ENCODE measurements around the gene ARFRP1. TPM values are rescaled to one million over a fixed set of nuclear protein-coding genes. Genes with fewer than 3 reads are reported as not detected.

The ARFRP1 gene
- total and polyA plus RNA-seq, 2 of the 13 experiments (the other 11 are each of a cell fraction or from before 2014, with no cell fraction given), result 32.0 to 51.1 TPM

DNA sequence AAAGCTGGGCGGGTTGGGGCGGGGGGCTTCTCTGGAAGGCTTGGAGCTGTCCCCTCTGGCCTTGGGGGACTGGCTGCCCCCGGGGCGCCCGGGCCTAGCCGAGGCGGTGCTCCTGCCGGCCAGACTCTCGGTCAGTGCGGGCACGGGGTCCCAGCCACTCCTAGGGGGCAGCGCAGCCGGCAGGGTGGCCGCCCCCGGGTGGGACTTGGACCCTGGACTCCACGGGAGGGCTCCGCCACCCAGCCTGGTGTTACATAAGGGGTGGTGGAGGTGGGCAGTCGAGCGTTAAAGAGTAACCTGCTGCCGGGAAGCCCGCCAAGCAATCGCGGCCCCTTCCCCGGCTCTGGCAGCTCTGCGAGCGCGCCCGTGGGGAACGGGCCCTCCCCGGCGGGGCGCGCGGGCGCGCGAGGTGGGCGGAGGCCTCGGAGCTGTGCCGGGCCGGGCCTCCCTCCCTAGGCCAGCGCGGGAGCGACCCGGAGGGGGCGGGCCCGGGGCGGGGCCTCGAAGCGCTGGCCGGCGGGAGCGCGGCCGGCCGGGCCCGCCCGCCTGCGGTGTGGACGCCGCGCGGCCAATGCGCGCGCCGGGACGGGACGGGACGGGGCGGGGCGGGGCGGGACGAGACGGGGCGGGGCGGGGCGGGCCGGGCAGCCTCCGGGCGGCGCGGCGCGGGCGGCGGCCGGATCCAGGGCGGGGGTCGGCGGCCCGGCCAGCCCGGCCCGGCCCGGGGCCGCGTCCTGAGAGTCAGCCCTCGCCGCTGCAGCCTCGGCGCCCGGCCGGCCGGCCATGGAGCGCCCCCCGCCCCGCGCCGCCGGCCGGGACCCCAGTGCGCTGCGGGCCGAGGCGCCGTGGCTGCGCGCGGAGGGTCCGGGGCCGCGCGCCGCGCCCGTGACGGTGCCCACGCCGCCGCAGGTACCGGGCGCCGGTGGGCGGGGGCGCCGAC lies 31.6 kb upstream of the ARFRP1 start, which contains the start of gene SLC2A4RG (continued):
- TF ChIP-seq, protein P1, sequence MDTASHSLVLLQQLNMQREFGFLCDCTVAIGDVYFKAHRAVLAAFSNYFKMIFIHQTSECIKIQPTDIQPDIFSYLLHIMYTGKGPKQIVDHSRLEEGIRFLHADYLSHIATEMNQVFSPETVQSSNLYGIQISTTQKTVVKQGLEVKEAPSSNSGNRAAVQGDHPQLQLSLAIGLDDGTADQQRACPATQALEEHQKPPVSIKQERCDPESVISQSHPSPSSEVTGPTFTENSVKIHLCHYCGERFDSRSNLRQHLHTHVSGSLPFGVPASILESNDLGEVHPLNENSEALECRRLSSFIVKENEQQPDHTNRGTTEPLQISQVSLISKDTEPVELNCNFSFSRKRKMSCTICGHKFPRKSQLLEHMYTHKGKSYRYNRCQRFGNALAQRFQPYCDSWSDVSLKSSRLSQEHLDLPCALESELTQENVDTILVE (CRISPR knock-in tag; IDR thresholded peaks at IDR 0.05), result peak; percentile 98
- TF ChIP-seq ZBTB39 (CRISPR knock-in tag; IDR thresholded peaks at IDR 0.05) (no peak), ZNF740 (CRISPR knock-in tag; IDR thresholded peaks at IDR 0.05) (peak; percentile 86), ARHGAP35 (CRISPR knock-in tag; IDR thresholded peaks at IDR 0.05; ENCODE audit: borderline replicate concordance) (no peak), CHCHD3 (CRISPR knock-in tag; IDR thresholded peaks at IDR 0.05) (peak; percentile 64; the same call in 1 of the 2 replicates), PCBP1 (IDR thresholded peaks at IDR 0.05; ENCODE audit: borderline replicate concordance, low read depth, low read length) (no peak), SKIL (CRISPR knock-in tag; IDR thresholded peaks at IDR 0.05; ENCODE audit: borderline replicate concordance) (peak; percentile 80; the same call in 1 of the 2 replicates), TOE1 (CRISPR knock-in tag; IDR thresholded peaks at IDR 0.05) (peak; percentile 49; the same call in 1 of the 2 replicates), CBX5 (CRISPR knock-in tag; IDR thresholded peaks at IDR 0.05; ENCODE audit: borderline replicate concordance) (peak; percentile 67; the same call in 1 of the 2 replicates), ZNF337 (CRISPR knock-in tag; IDR thresholded peaks at IDR 0.05; ENCODE audit: borderline replicate concordance, low read depth) (no peak), ARID2 (CRISPR knock-in tag; IDR thresholded peaks at IDR 0.05; ENCODE audit: borderline replicate concordance) (no peak), ZNF782 (CRISPR knock-in tag; IDR thresholded peaks at IDR 0.05; ENCODE audit: borderline replicate concordance) (peak; percentile 92; the same call in 1 of the 2 replicates), U2AF2 (IDR thresholded peaks at IDR 0.05; ENCODE audit: low read depth, low read length) (no peak; the same call in 1 of the 2 replicates), DNMT1 (CRISPR knock-in tag; IDR thresholded peaks at IDR 0.05) (no peak; the same call in 1 of the 2 replicates), GFI1 (CRISPR knock-in tag; IDR thresholded peaks at IDR 0.05; ENCODE audit: borderline replicate concordance) (no peak; the same call in 1 of the 2 replicates), BRCA1 (CRISPR knock-in tag; IDR thresholded peaks at IDR 0.05) (peak; percentile 86; the same call in 1 of the 2 replicates)
- TF ChIP-seq, protein P2, sequence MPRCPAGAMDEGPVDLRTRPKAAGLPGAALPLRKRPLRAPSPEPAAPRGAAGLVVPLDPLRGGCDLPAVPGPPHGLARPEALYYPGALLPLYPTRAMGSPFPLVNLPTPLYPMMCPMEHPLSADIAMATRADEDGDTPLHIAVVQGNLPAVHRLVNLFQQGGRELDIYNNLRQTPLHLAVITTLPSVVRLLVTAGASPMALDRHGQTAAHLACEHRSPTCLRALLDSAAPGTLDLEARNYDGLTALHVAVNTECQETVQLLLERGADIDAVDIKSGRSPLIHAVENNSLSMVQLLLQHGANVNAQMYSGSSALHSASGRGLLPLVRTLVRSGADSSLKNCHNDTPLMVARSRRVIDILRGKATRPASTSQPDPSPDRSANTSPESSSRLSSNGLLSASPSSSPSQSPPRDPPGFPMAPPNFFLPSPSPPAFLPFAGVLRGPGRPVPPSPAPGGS (CRISPR knock-in tag; IDR thresholded peaks at IDR 0.05), result peak; percentile 30
- TF ChIP-seq, protein P3, sequence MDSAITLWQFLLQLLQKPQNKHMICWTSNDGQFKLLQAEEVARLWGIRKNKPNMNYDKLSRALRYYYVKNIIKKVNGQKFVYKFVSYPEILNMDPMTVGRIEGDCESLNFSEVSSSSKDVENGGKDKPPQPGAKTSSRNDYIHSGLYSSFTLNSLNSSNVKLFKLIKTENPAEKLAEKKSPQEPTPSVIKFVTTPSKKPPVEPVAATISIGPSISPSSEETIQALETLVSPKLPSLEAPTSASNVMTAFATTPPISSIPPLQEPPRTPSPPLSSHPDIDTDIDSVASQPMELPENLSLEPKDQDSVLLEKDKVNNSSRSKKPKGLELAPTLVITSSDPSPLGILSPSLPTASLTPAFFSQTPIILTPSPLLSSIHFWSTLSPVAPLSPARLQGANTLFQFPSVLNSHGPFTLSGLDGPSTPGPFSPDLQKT (CRISPR knock-in tag; IDR thresholded peaks at IDR 0.05; ENCODE audit: borderline replicate concordance), result no peak
